B cell (primary cell): ENCODE measurements around the gene ADRB2. TPM values are rescaled to one million over a fixed set of nuclear protein-coding genes. Genes with fewer than 3 reads are reported as not detected.
A peak's percentile ranks its signal among the peaks of the same experiment; 100 is the strongest.

Source experiments
- ATAC-seq: fragments of 200-7000 bp; cut with Tn5 transposase; one replicate; pipeline ENCODE4 v1.10.0; 2021; ENCODE audit warnings: low read depth, mild to moderate bottlenecking, moderate number of reproducible peaks, moderate library complexity
- CTCF ChIA-PET: fragments of 350-600 bp; sonication (Branson Sonifier 250); formaldehyde crosslinking; loops from one replicate; lab custom pipeline; 2021; ENCODE audit warnings: antibody characterized with exemption, inconsistent platforms; lab: Charles Lee
- POLR2A ChIA-PET: fragments of 350-600 bp; sonication (Branson Sonifier 250); formaldehyde crosslinking; loops from one replicate; lab custom pipeline; 2021; ENCODE audit warnings: antibody characterized with exemption; lab: Charles Lee
- DNase-seq: peaks from one replicate; pipeline ENCODE4 v3.0.0; 2013
- H2AFZ ChIP-seq: 2 replicates; pipeline ENCODE4 v1.6.1; 2012; ENCODE audit warnings: mild to moderate bottlenecking, low read depth, low read length; ENCODE audit not compliant: insufficient read depth, poor library complexity, severe bottlenecking
- H3K27ac ChIP-seq, 2 donors: 1 replicate in 1 of 2; 2 replicates in 1 of 2; pipeline ENCODE4 v1.5.1; 2012 to 2013; ENCODE audit warnings: low read length in 2 of 2, mild to moderate bottlenecking in 2 of 2, moderate library complexity in 1 of 2
- H3K27me3 ChIP-seq, 4 experiments: fragments of 200-600 bp in 1 of 4; sonication (generic) in 1 of 4; replicated peaks in 1 of 4; 1 replicate in 2 of 4; 2 replicates in 2 of 4; pipeline versions ENCODE4 v1.6.1 to v1.7.0; 2013 to 2016; ENCODE audit warnings: low read length in 3 of 4, mild to moderate bottlenecking in 2 of 4, mixed read lengths in 1 of 4, moderate library complexity in 1 of 4; ENCODE audit not compliant: insufficient read depth in 4 of 4, control insufficient read depth in 3 of 4; ENCODE audit errors: control extremely low read depth in 1 of 4
- H3K36me3 ChIP-seq, 2 experiments: replicated peaks in 1 of 2; 1 replicate in 1 of 2; 2 replicates in 1 of 2; pipeline versions ENCODE4 v1.6.1 to v1.7.1; 2013; ENCODE audit warnings: low read length in 1 of 2; ENCODE audit not compliant: insufficient read depth in 2 of 2, control insufficient read depth in 1 of 2; ENCODE audit errors: control extremely low read depth in 1 of 2, extremely low read depth in 1 of 2
- H3K4me1 ChIP-seq, 2 donors: fragments of 200-600 bp in 1 of 2; sonication (generic) in 1 of 2; 1 replicate in 1 of 2; 2 replicates in 1 of 2; pipeline versions ENCODE4 v1.5.1 to v1.6.1; 2013 to 2017; ENCODE audit warnings: low read length in 2 of 2; ENCODE audit not compliant: control insufficient read depth in 2 of 2, insufficient read depth in 2 of 2
- H3K4me2 ChIP-seq: replicated peaks from 2 replicates; pipeline ENCODE3; 2012; ENCODE audit warnings: mild to moderate bottlenecking, low read depth, low read length; ENCODE audit not compliant: poor library complexity, severe bottlenecking
- H3K4me3 ChIP-seq, 5 experiments: fragments of 200-600 bp in 1 of 5; sonication (generic) in 1 of 5; 1 replicate in 3 of 5; 2 replicates in 2 of 5; pipeline versions ENCODE4 v1.5.1 to v1.7.0; 2011 to 2016; ENCODE audit warnings: low read length in 4 of 5, mild to moderate bottlenecking in 4 of 5, low read depth in 2 of 5, control low read depth in 1 of 5, moderate library complexity in 1 of 5; ENCODE audit not compliant: insufficient read depth in 1 of 5; ENCODE audit errors: control extremely low read depth in 1 of 5, extremely low read depth in 1 of 5
- H3K79me2 ChIP-seq: fragments of 200-600 bp; sonication (generic); one replicate; pipeline ENCODE4 v1.6.0; 2016; ENCODE audit warnings: low read length; ENCODE audit not compliant: control insufficient read depth, insufficient read depth
- H3K9ac ChIP-seq: fragments of 200-600 bp; sonication (generic); 2 replicates; pipeline ENCODE4 v1.6.1; 2017; ENCODE audit warnings: mild to moderate bottlenecking, low read length, moderate library complexity
- H3K9me3 ChIP-seq, 3 donors: one replicate each; pipeline versions ENCODE4 v1.6.1 to v1.7.1; 2013; ENCODE audit warnings: low read length in 2 of 3; ENCODE audit not compliant: control insufficient read depth in 2 of 3, insufficient read depth in 1 of 3; ENCODE audit errors: control extremely low read depth in 1 of 3
- H4K20me1 ChIP-seq: 2 replicates; pipeline ENCODE4 v1.6.0; 2012; ENCODE audit warnings: mild to moderate bottlenecking, low read length; ENCODE audit not compliant: insufficient read depth, control insufficient read depth, poor library complexity, severe bottlenecking
- H3K27ac Mint-ChIP-seq: one replicate; pipeline ENCODE4 v1.8.0; 2021; ENCODE audit warnings: mixed read lengths
- H3K27me3 Mint-ChIP-seq: one replicate; pipeline ENCODE4 v1.8.0; 2021; ENCODE audit warnings: mixed read lengths
- H3K4me1 Mint-ChIP-seq: one replicate; pipeline ENCODE4 v1.8.0; 2021; ENCODE audit warnings: mixed read lengths
- H3K4me3 Mint-ChIP-seq: one replicate; pipeline ENCODE4 v1.8.0; 2021; ENCODE audit warnings: mixed read lengths
- H3K9me3 Mint-ChIP-seq: one replicate; pipeline ENCODE4 v1.8.0; 2022; ENCODE audit warnings: mixed read lengths; ENCODE audit not compliant: insufficient read depth
- CTCF ChIP-seq: fragments of 200-600 bp; IDR thresholded peaks from one replicate; pipeline ENCODE4 v1.8.0; 2022; ENCODE audit warnings: antibody characterized with exemption, mild to moderate bottlenecking
- EZH2 ChIP-seq: IDR thresholded peaks from 2 replicates; pipeline ENCODE4 v1.6.1; 2012; ENCODE audit warnings: borderline replicate concordance, low read depth, mild to moderate bottlenecking, moderate library complexity, low read length; ENCODE audit not compliant: insufficient read depth, poor library complexity, severe bottlenecking
- WGBS: methylation state at CpG from one replicate; pipeline ENCODE4 v1.1.5; 2013; ENCODE audit warnings: missing lambda C conversion rate; ENCODE audit not compliant: insufficient coverage; 5-methylcytosine and 5-hydroxymethylcytosine counted together
- intact Hi-C: fragments of 100-400 bp; cut with micrococcal nuclease; formaldehyde crosslinking; loops from one replicate; pipeline ENCODE4 v1.10.0; 2022
- polyA plus RNA-seq: library from polyadenylated mRNA; depleted of rRNA; stranded (reverse); fragments of >200 nt; gene quantifications from 2 replicates; pipeline ENCODE4 v1.2.3, GENCODE V29; 2012
- total RNA-seq, 2 donors: library from RNA; stranded (reverse); fragments of 120-200 nt in 1 of 2; gene quantifications; 1 replicate in 1 of 2; 2 replicates in 1 of 2; pipeline versions ENCODE4 v1.2.3 to v1.2.4, GENCODE V29; 2013 to 2022

Gene ADRB2
- total and polyA plus RNA-seq, 2 donors (not counting 1 experiment from before 2014, with no cell fraction given): 6.0 to 12.4 TPM

- H3K79me2 ChIP-seq: peaks cover 6% of the 10 kb centered on the region
- Mint-ChIP-seq H3K4me1 (peaks cover 22% of the 10 kb centered on the region), H3K9me3 (no peaks in the 10 kb centered on the region), H3K4me3 (peak overlapping the region; percentile 3), H3K27me3 (no peaks in the 10 kb centered on the region), H3K27ac (peak overlapping the region; percentile 7)
- peak overlapping the region; percentile 10 for H3K4me2 ChIP-seq
- TF ChIP-seq CTCF: no peak
- no peak for TF ChIP-seq EZH2
- peak; percentile 32 for DNase-seq
- peaks cover 23 to 32% of the 10 kb centered on the region in 2 donors for H3K4me1 ChIP-seq
- CTCF ChIA-PET: interaction anchor here (0.6 to 1.9 kb wide), 8 partner anchors 11 to 692 kb away, joined by 3 to 5 read pairs (median 4); no protein-coding TSS in a partner anchor
- H3K27me3 ChIP-seq: no peaks in the 10 kb centered on the region
- H3K9ac ChIP-seq: peak overlapping the region; percentile 5
- peak overlapping the region in 1 of 5 experiments; percentile 11 for H3K4me3 ChIP-seq
- H2AFZ ChIP-seq: peak overlapping the region; percentile 25
- no CpG with 5 or more reads among the region's 4 CpGs for WGBS
- H4K20me1 ChIP-seq: no peaks in the 10 kb centered on the region
- ATAC-seq: peak; percentile 70
- POLR2A ChIA-PET: no interaction called here
- H3K36me3 ChIP-seq: no peaks in the 10 kb centered on the region
- intact Hi-C loops: loop anchor here (2.0 to 5.0 kb wide), 2 partner anchors 19 to 42 kb away; no protein-coding TSS in a partner anchor
- H3K9me3 ChIP-seq: peaks cover 0 to 4% (median 0%) of the 10 kb centered on the region in 3 donors
- peak overlapping the region; percentile 9 to 29 for H3K27ac ChIP-seq
Measured at GRCh38 chr5:148849461-148849860, 23.1 kb downstream of the ADRB2 start.

- Mint-ChIP-seq H3K4me1 (peaks cover 26% of the 10 kb centered on the region), H3K4me3 (no peak overlapping the region), H3K27ac (no peak overlapping the region), H3K9me3 (no peaks in the 10 kb centered on the region), H3K27me3 (no peaks in the 10 kb centered on the region)
- no peak overlapping the region for H2AFZ ChIP-seq
- intact Hi-C loops: no loop called here
- no peaks in the 10 kb centered on the region for H3K36me3 ChIP-seq
- peaks cover 0 to 4% (median 0%) of the 10 kb centered on the region in 3 donors for H3K9me3 ChIP-seq
- no peak overlapping the region for H3K4me2 ChIP-seq
- H3K4me1 ChIP-seq: peaks cover 23 to 37% of the 10 kb centered on the region in 2 donors
- no peaks in the 10 kb centered on the region for H3K79me2 ChIP-seq
- no peak for DNase-seq
- no peaks in the 10 kb centered on the region for H3K27me3 ChIP-seq
- no peak overlapping the region for H3K27ac ChIP-seq
- WGBS: 100% methylated on average over 1 of the region's 2 CpGs
- H4K20me1 ChIP-seq: no peaks in the 10 kb centered on the region
- ATAC-seq: no peak
- H3K9ac ChIP-seq: no peak overlapping the region
- H3K4me3 ChIP-seq: no peak overlapping the region
- TF ChIP-seq EZH2: no peak
- no peak for TF ChIP-seq CTCF
- CTCF ChIA-PET: interaction anchor here (0.6 to 1.9 kb wide), 5 partner anchors 9 to 118 kb away, joined by 3 to 6 read pairs (median 4); no protein-coding TSS in a partner anchor
- POLR2A ChIA-PET: no interaction called here
Measured at GRCh38 chr5:148850836-148851235, 24.4 kb downstream of the ADRB2 start.
